NT2/D1 (cell line): ENCODE results near the gene NNMT.

ENCODE experiments used
- DNase-seq: peaks from one replicate; pipeline ENCODE4 v3.0.0-alpha.2; 2011; ENCODE audit warnings: low read depth, low spot score
- H3K27me3 ChIP-seq: 2 replicates; pipeline ENCODE4 v1.6.0; 2011; ENCODE audit warnings: mild to moderate bottlenecking; ENCODE audit not compliant: insufficient read length, insufficient read depth
- H3K36me3 ChIP-seq: 2 replicates; pipeline ENCODE4 v1.6.1; 2011; ENCODE audit warnings: mild to moderate bottlenecking, low read length, mixed read lengths; ENCODE audit not compliant: insufficient read depth, insufficient read length
- H3K4me1 ChIP-seq: 2 replicates; pipeline ENCODE4 v1.5.1; 2011; ENCODE audit not compliant: insufficient read depth, insufficient read length
- H3K4me3 ChIP-seq: 2 replicates; pipeline ENCODE4 v1.5.1; 2011; ENCODE audit warnings: low read depth; ENCODE audit not compliant: insufficient read length
- H3K9ac ChIP-seq: 2 replicates; pipeline ENCODE4 v1.6.0; 2011; ENCODE audit warnings: low read depth; ENCODE audit not compliant: insufficient read length
- H3K9me3 ChIP-seq: 2 replicates; pipeline ENCODE4 v1.5.1; 2011; ENCODE audit warnings: mild to moderate bottlenecking, low read length; ENCODE audit not compliant: insufficient read depth
- SUZ12 ChIP-seq: IDR thresholded peaks from 2 replicates; pipeline ENCODE4 v1.6.1; 2011; ENCODE audit not compliant: insufficient read length, insufficient read depth; ENCODE audit errors: extremely low read depth
- YY1 ChIP-seq: IDR thresholded peaks from 2 replicates; pipeline ENCODE4 v1.6.1; 2011; ENCODE audit not compliant: insufficient read length, insufficient read depth
- ZNF274 ChIP-seq: IDR thresholded peaks from 2 replicates; pipeline ENCODE4 v1.6.1; 2011; ENCODE audit warnings: mild to moderate bottlenecking, low read depth, low read length

NNMT gene

DNA sequence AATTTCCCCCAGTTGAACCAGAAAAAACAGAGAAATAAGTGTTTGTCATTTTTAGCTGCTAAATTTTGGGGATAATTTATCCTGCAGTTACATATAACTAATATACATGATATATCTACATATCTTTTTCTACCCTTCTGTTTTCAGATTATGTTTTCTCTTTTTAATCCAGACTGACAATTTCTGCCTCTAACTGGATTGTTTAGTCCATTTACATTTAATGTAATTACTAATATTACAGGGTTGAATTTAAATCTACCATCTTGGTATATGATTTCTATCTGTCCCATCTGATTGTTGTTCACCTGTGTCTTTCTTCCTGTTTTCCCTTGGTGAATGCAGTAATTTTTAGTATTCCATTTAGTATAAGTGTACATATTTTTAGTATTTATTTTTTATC, 5.7 kb downstream of the NNMT start:
- DNase-seq, result no peak
- H3K9ac ChIP-seq, result no peak overlapping the region
- no peaks in the 10 kb centered on the region for H3K4me1 ChIP-seq
- no peak for TF ChIP-seq YY1
- TF ChIP-seq SUZ12, result no peak
- no peak for TF ChIP-seq ZNF274
- no peak overlapping the region for H3K4me3 ChIP-seq
- H3K9me3 ChIP-seq, result peaks cover 12% of the 10 kb centered on the region; the same call in 1 of the 2 replicates
- H3K36me3 ChIP-seq, result peaks cover 5% of the 10 kb centered on the region
- H3K27me3 ChIP-seq, result no peaks in the 10 kb centered on the region

GRCh38 chr11:114302663-114303062, 6.5 kb downstream of the NNMT start:
- no peak overlapping the region for H3K4me3 ChIP-seq
- H3K4me1 ChIP-seq, result no peaks in the 10 kb centered on the region
- no peak for TF ChIP-seq ZNF274
- no peak for TF ChIP-seq YY1
- no peak for DNase-seq
- H3K27me3 ChIP-seq, result no peaks in the 10 kb centered on the region
- peaks cover 12% of the 10 kb centered on the region; the same call in 1 of the 2 replicates for H3K9me3 ChIP-seq
- H3K36me3 ChIP-seq, result peaks cover 5% of the 10 kb centered on the region
- H3K9ac ChIP-seq, result no peak overlapping the region

DNA sequence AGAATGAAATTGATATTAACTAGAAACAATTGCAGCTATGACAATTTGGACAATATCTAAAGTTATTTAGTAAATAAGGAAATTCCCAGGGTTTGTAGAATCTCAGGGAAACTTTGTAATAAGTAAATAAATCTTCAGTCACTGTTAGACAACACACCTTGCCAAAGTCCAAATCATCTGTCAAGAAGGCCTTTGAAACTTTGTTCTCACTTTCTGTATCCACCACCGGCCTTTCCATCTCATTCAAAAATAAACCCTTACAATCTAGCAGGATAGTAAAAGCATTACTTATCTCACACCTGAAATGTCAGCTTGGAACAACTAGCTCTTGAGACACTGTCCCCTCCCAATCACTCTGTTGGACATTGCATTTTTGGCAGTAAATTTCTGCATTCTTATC, 7.9 kb downstream of the NNMT start:
- DNase-seq, result no peak
- no peaks in the 10 kb centered on the region for H3K4me1 ChIP-seq
- peaks cover 12% of the 10 kb centered on the region; the same call in 1 of the 2 replicates for H3K9me3 ChIP-seq
- no peaks in the 10 kb centered on the region for H3K27me3 ChIP-seq
- TF ChIP-seq SUZ12, result no peak
- TF ChIP-seq ZNF274, result no peak
- TF ChIP-seq YY1, result no peak
- no peak overlapping the region for H3K4me3 ChIP-seq
- H3K36me3 ChIP-seq, result no peaks in the 10 kb centered on the region
- H3K9ac ChIP-seq, result no peak overlapping the region

- Histone ChIP-seq H3K4me1 (no peaks in the 10 kb centered on the region), H3K9me3 (peaks cover 12% of the 10 kb centered on the region; the same call in 1 of the 2 replicates), H3K4me3 (no peak overlapping the region), H3K36me3 (no peaks in the 10 kb centered on the region), H3K9ac (no peak overlapping the region), H3K27me3 (no peaks in the 10 kb centered on the region)
- TF ChIP-seq SUZ12 (no peak), ZNF274 (no peak), YY1 (no peak)
- DNase-seq, result no peak
Measured at GRCh38 chr11:114304969-114305368, 8.8 kb downstream of the NNMT start.

DNA sequence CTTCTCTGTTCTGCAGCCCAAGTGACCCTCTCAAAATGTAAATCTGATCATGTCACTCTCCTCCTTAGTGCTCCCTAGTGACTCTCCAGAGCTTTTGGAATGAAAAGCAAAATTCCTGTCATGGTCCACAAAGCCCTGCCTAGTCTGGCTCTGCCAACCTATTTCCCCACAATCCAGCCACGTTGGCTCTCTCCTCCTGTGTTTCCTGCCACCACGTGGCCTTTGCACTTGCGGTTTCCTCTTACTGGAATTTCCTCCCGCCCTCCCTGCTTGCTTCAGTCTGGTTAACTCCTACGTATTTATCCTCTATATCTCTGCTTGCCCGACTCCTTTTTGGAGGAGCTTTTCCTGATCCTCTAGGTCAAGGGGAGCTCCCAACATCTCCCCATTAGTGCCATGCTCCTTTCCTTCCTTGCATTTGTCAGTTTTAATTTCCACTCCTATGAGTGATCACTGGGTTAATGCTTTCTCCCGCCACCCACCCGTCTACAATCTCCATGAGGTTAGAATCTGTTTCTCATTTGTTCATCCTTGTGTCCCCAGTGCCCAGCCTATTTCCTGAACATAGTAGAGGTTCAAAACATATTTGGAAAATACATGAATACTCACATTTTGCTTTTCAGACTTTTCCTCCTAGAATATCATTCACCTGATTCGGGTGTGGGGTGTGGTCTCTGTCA, 11.5 kb downstream of the NNMT start:
- H3K4me3 ChIP-seq, result no peak overlapping the region
- TF ChIP-seq ZNF274 (no peak), SUZ12 (no peak), YY1 (no peak)
- no peaks in the 10 kb centered on the region for H3K9me3 ChIP-seq
- no peaks in the 10 kb centered on the region for H3K27me3 ChIP-seq
- H3K4me1 ChIP-seq, result no peaks in the 10 kb centered on the region
- DNase-seq, result no peak
- H3K36me3 ChIP-seq, result peaks cover 6% of the 10 kb centered on the region
- H3K9ac ChIP-seq, result no peak overlapping the region

DNA sequence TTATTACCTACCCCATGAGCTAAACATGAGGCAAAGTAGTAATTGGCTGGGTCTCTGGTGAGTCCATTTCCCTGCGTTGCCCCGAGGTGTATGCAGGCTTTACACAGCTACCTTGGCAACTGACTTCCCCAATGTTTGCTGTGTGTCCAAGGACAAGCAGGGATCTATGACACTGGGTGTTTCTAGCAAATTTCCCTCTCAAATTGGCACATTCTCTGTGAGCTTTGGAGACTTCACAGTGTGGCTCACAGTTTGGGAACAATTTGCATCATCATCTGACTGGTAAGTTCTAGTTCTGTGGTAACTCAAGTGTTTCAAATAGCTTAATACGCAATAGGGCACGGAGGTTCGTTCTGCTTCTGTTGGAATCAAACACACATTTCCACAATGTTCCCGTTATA, 12.5 kb downstream of the NNMT start:
- Histone ChIP-seq H3K9me3 (no peaks in the 10 kb centered on the region), H3K36me3 (peaks cover 6% of the 10 kb centered on the region), H3K27me3 (no peaks in the 10 kb centered on the region), H3K4me1 (no peaks in the 10 kb centered on the region), H3K4me3 (no peak overlapping the region), H3K9ac (no peak overlapping the region)
- DNase-seq, result no peak
- TF ChIP-seq ZNF274 (no peak), SUZ12 (no peak), YY1 (no peak)

DNA sequence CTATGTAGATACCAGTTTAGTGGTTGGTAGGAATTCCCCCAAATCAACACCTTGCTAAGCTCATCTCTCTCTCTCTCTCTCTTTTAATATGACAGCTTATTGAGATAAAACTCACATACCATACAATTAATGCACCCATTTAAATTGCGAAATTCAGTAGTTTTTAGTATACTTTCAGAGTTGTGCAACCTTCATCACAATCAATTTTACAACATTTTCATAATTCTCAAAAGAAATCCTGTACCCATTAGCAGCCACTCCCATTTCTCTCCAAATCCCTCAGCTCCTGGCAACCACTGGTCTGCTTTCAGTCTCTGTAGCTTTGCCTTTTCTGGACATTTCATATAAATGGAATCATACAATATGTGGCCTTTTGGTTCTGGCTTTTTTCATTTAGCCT, 13.3 kb downstream of the NNMT start:
- no peaks in the 10 kb centered on the region for H3K9me3 ChIP-seq
- no peaks in the 10 kb centered on the region for H3K4me1 ChIP-seq
- H3K36me3 ChIP-seq, result peaks cover 6% of the 10 kb centered on the region
- H3K27me3 ChIP-seq, result no peaks in the 10 kb centered on the region
- no peak for TF ChIP-seq SUZ12
- no peak for TF ChIP-seq ZNF274
- TF ChIP-seq YY1, result no peak
- no peak overlapping the region for H3K4me3 ChIP-seq
- DNase-seq, result no peak
- no peak overlapping the region for H3K9ac ChIP-seq

DNA sequence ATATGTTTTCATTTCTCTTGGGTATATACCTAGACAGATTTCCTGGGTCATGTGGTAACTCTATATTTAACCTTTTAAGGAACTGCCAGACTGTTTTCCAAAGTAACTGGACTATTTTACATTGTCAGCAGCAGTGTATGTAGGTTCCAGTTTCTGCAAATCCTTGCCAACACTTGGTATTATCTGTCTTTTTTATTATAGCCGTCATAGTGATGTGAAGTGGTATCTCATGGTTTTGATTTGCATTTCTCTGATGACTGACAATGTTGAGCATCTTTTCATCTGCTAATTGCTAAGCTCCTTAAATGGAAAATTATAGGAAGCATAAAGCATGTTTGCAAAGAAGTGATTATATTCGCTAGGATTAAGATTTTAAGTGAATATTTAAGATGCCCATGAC, 13.9 kb downstream of the NNMT start:
- H3K9me3 ChIP-seq, result no peaks in the 10 kb centered on the region
- H3K9ac ChIP-seq, result no peak overlapping the region
- no peaks in the 10 kb centered on the region for H3K27me3 ChIP-seq
- H3K36me3 ChIP-seq, result peaks cover 6% of the 10 kb centered on the region
- no peak for TF ChIP-seq SUZ12
- no peak for TF ChIP-seq YY1
- TF ChIP-seq ZNF274, result no peak
- no peak overlapping the region for H3K4me3 ChIP-seq
- H3K4me1 ChIP-seq, result no peaks in the 10 kb centered on the region
- DNase-seq, result no peak
